ENCODE data around the gene TNFRSF6B.
A peak's percentile ranks its signal among the peaks of the same experiment; 100 is the strongest.
"Not testable (repeated sequence)": the region's sequence is repeated elsewhere in the genome, so short reads cannot be mapped to it uniquely, and the experiment has no call there.

The TNFRSF6B gene

GRCh38 chr20:63657260-63657936 is 39.1 kb upstream of the TNFRSF6B start:
- Histone ChIP-seq H3K4me1 (ENCODE audit: control insufficient read depth, insufficient read depth, low read length) (peaks cover 17% of the 10 kb centered on the region), H3K9ac (ENCODE audit: low read length) (peak overlapping the region; percentile 73), H3K9me3 (ENCODE audit: control insufficient read depth, low read length) (no peaks in the 10 kb centered on the region), H3K4me3 (ENCODE audit: low read length) (peak overlapping the region; percentile 57), H3K27me3 (ENCODE audit: control insufficient read depth, insufficient read depth, low read length) (peaks cover 14% of the 10 kb centered on the region), H3K36me3 (ENCODE audit: control insufficient read depth, insufficient read depth, low read length) (no peaks in the 10 kb centered on the region)

GRCh38 chr20:63657937-63658748 is 38.3 kb upstream of the TNFRSF6B start, which contains the start of gene RTEL1:
TSS of gene RTEL1 (plus strand) at chr20:63658312. CDS start at chr20:63659403, 1,091 bp downstream.
- Histone ChIP-seq H3K9ac (ENCODE audit: low read length) (peak within 1 kb of the TSS; percentile 73), H3K9me3 (ENCODE audit: control insufficient read depth, low read length) (no peaks in the 10 kb centered on the region), H3K4me3 (ENCODE audit: low read length) (peak within 1 kb of the TSS; percentile 57), H3K36me3 (ENCODE audit: control insufficient read depth, insufficient read depth, low read length) (no peaks in the 10 kb centered on the region), H3K27me3 (ENCODE audit: control insufficient read depth, insufficient read depth, low read length) (peaks cover 14% of the 10 kb centered on the region), H3K4me1 (ENCODE audit: control insufficient read depth, insufficient read depth, low read length) (peaks cover 17% of the 10 kb centered on the region)

GRCh38 chr20:63658749-63659187 is 37.7 kb upstream of the TNFRSF6B start:
- no peaks in the 10 kb centered on the region for H3K36me3 ChIP-seq (ENCODE audit: control insufficient read depth, insufficient read depth, low read length)
- peak overlapping the region; percentile 73 for H3K9ac ChIP-seq (ENCODE audit: low read length)
- H3K9me3 ChIP-seq (ENCODE audit: control insufficient read depth, low read length): no peaks in the 10 kb centered on the region
- H3K4me3 ChIP-seq (ENCODE audit: low read length): peak overlapping the region; percentile 57
- peaks cover 11% of the 10 kb centered on the region for H3K27me3 ChIP-seq (ENCODE audit: control insufficient read depth, insufficient read depth, low read length)
- peaks cover 17% of the 10 kb centered on the region for H3K4me1 ChIP-seq (ENCODE audit: control insufficient read depth, insufficient read depth, low read length)

- peak overlapping the region; percentile 57 for H3K4me3 ChIP-seq (ENCODE audit: low read length)
- no peaks in the 10 kb centered on the region for H3K36me3 ChIP-seq (ENCODE audit: control insufficient read depth, insufficient read depth, low read length)
- H3K9ac ChIP-seq (ENCODE audit: low read length): peak overlapping the region; percentile 73
- no peaks in the 10 kb centered on the region for H3K9me3 ChIP-seq (ENCODE audit: control insufficient read depth, low read length)
- peaks cover 17% of the 10 kb centered on the region for H3K4me1 ChIP-seq (ENCODE audit: control insufficient read depth, insufficient read depth, low read length)
- peaks cover 7% of the 10 kb centered on the region for H3K27me3 ChIP-seq (ENCODE audit: control insufficient read depth, insufficient read depth, low read length)
Measured at GRCh38 chr20:63659370-63659769, 37.1 kb upstream of the TNFRSF6B start.

- not testable (repeated sequence) for H3K9ac ChIP-seq (ENCODE audit: low read length); H3K36me3 ChIP-seq (ENCODE audit: control insufficient read depth, insufficient read depth, low read length); H3K9me3 ChIP-seq (ENCODE audit: control insufficient read depth, low read length); H3K27me3 ChIP-seq (ENCODE audit: control insufficient read depth, insufficient read depth, low read length); H3K4me3 ChIP-seq (ENCODE audit: low read length)
- peaks cover 17% of the 10 kb centered on the region for H3K4me1 ChIP-seq (ENCODE audit: control insufficient read depth, insufficient read depth, low read length)
Measured at GRCh38 chr20:63660174-63660573, 36.3 kb upstream of the TNFRSF6B start.

- peaks cover 5% of the 10 kb centered on the region for H3K36me3 ChIP-seq (ENCODE audit: control insufficient read depth, insufficient read depth, low read length)
- no peaks in the 10 kb centered on the region for H3K9me3 ChIP-seq (ENCODE audit: control insufficient read depth, low read length)
- peaks cover 17% of the 10 kb centered on the region for H3K4me1 ChIP-seq (ENCODE audit: control insufficient read depth, insufficient read depth, low read length)
- H3K4me3 ChIP-seq (ENCODE audit: low read length): no peak overlapping the region
- H3K9ac ChIP-seq (ENCODE audit: low read length): no peak overlapping the region
- H3K27me3 ChIP-seq (ENCODE audit: control insufficient read depth, insufficient read depth, low read length): no peaks in the 10 kb centered on the region
Measured at GRCh38 chr20:63660622-63661021, 35.8 kb upstream of the TNFRSF6B start.

- no peaks in the 10 kb centered on the region for H3K9me3 ChIP-seq (ENCODE audit: control insufficient read depth, low read length)
- peaks cover 5% of the 10 kb centered on the region for H3K36me3 ChIP-seq (ENCODE audit: control insufficient read depth, insufficient read depth, low read length)
- peaks cover 17% of the 10 kb centered on the region for H3K4me1 ChIP-seq (ENCODE audit: control insufficient read depth, insufficient read depth, low read length)
- H3K4me3 ChIP-seq (ENCODE audit: low read length): no peak overlapping the region
- H3K27me3 ChIP-seq (ENCODE audit: control insufficient read depth, insufficient read depth, low read length): no peaks in the 10 kb centered on the region
- no peak overlapping the region for H3K9ac ChIP-seq (ENCODE audit: low read length)
Measured at GRCh38 chr20:63661108-63661507, 35.3 kb upstream of the TNFRSF6B start.

GRCh38 chr20:63661959-63662812 is 34.3 kb upstream of the TNFRSF6B start:
- Histone ChIP-seq H3K4me3 (ENCODE audit: low read length) (no peak overlapping the region), H3K4me1 (ENCODE audit: control insufficient read depth, insufficient read depth, low read length) (peaks cover 17% of the 10 kb centered on the region), H3K9me3 (ENCODE audit: control insufficient read depth, low read length) (no peaks in the 10 kb centered on the region), H3K27me3 (ENCODE audit: control insufficient read depth, insufficient read depth, low read length) (no peaks in the 10 kb centered on the region), H3K9ac (ENCODE audit: low read length) (no peak overlapping the region), H3K36me3 (ENCODE audit: control insufficient read depth, insufficient read depth, low read length) (peaks cover 5% of the 10 kb centered on the region)

- Histone ChIP-seq H3K36me3 (ENCODE audit: control insufficient read depth, insufficient read depth, low read length) (peaks cover 5% of the 10 kb centered on the region), H3K9ac (ENCODE audit: low read length) (no peak overlapping the region), H3K4me1 (ENCODE audit: control insufficient read depth, insufficient read depth, low read length) (peaks cover 10% of the 10 kb centered on the region), H3K9me3 (ENCODE audit: control insufficient read depth, low read length) (no peaks in the 10 kb centered on the region), H3K4me3 (ENCODE audit: low read length) (no peak overlapping the region), H3K27me3 (ENCODE audit: control insufficient read depth, insufficient read depth, low read length) (no peaks in the 10 kb centered on the region)
Measured at GRCh38 chr20:63662813-63663189, 33.7 kb upstream of the TNFRSF6B start.

GRCh38 chr20:63663332-63664066 is 33.0 kb upstream of the TNFRSF6B start:
- peaks cover 8% of the 10 kb centered on the region for H3K4me1 ChIP-seq (ENCODE audit: control insufficient read depth, insufficient read depth, low read length)
- H3K4me3 ChIP-seq (ENCODE audit: low read length): no peak overlapping the region
- peaks cover 5% of the 10 kb centered on the region for H3K36me3 ChIP-seq (ENCODE audit: control insufficient read depth, insufficient read depth, low read length)
- H3K9ac ChIP-seq (ENCODE audit: low read length): no peak overlapping the region
- H3K9me3 ChIP-seq (ENCODE audit: control insufficient read depth, low read length): no peaks in the 10 kb centered on the region
- no peaks in the 10 kb centered on the region for H3K27me3 ChIP-seq (ENCODE audit: control insufficient read depth, insufficient read depth, low read length)

- H3K27me3 ChIP-seq (ENCODE audit: control insufficient read depth, insufficient read depth, low read length): no peaks in the 10 kb centered on the region
- H3K4me1 ChIP-seq (ENCODE audit: control insufficient read depth, insufficient read depth, low read length): peaks cover 3% of the 10 kb centered on the region
- no peak overlapping the region for H3K9ac ChIP-seq (ENCODE audit: low read length)
- H3K9me3 ChIP-seq (ENCODE audit: control insufficient read depth, low read length): no peaks in the 10 kb centered on the region
- H3K36me3 ChIP-seq (ENCODE audit: control insufficient read depth, insufficient read depth, low read length): peaks cover 5% of the 10 kb centered on the region
- H3K4me3 ChIP-seq (ENCODE audit: low read length): no peak overlapping the region
Measured at GRCh38 chr20:63664143-63664851, 32.2 kb upstream of the TNFRSF6B start.
